GM19455 (cell line): ENCODE data around the gene NUP58.

Experiments
- ATAC-seq: cut with Tn5 transposase; IDR thresholded peaks from one replicate; pipeline ENCODE4 v1.9.1; 2021; ENCODE audit not compliant: unreplicated experiment

The NUP58 gene

GRCh38 chr13:25301347-25302113 is at the start of gene NUP58:
Gene NUP58, plus strand, starts transcription at chr13:25301625. Its CDS starts 149 bp downstream, at chr13:25301774.
- peak; percentile 97 for ATAC-seq

DNA sequence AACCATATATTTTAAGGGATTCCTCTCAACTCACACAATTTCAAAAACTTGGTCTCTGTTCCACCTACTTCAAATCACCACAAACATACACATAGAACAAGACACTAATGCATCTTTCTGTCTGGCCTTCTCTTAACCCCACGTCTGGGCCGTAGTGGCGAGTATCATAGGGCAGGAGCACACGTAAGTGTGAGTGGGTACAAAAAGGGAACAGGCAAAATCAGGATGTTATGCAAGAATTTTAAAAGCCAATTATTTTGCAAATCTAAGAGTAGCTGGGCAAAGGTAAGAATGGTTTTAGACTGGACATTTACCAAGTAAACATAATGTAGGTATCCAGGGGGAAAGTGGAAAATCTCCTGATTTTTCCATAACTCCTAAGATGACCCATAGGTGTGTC is 49.2 kb upstream of the NUP58 start:
- no peak for ATAC-seq

DNA sequence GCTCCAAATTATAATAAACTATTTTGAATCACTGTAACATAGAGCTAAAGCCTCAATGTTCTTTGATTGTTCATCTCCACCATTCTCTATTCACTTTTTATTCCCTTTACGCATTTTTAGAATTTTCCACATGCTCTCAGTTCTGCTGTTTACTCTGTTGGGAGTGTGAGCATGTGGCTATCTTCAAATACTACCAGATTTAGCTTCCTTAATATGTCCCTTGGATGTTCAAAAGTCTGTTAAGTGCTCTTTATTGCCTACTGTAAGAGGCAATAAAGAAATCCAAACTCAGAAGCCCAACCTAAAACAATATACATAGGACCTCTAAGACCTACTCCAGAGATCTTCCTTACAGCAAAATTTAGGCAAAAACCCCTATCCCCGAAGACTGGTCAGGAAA is 48.7 kb upstream of the NUP58 start:
- ATAC-seq: no peak

GRCh38 chr13:25253702-25254101 is 47.7 kb upstream of the NUP58 start:
- no peak for ATAC-seq

DNA sequence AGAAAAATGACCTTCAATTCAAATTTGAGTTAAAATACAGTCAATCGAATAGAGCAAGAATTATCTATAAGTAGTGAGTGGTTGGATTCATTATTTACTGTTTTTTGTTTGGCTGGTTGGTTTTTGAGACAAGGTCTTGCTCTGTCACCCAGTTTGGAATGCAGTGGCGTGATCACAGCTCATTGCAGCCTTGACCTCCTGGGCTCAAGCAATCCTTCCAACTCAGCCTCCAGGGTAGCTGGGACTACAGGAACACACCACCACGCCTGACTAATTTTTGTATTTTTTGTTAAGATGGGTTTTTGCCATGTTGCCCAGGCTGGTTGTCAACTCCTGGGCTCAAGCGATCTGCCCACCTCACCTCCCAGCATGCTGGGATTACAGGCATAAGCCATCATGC is 39.2 kb upstream of the NUP58 start:
- no peak for ATAC-seq

GRCh38 chr13:25266706-25267105 is 34.7 kb upstream of the NUP58 start:
- no peak for ATAC-seq

- ATAC-seq: no peak
Observed at GRCh38 chr13:25267715-25268114, 33.7 kb upstream of the NUP58 start.

DNA sequence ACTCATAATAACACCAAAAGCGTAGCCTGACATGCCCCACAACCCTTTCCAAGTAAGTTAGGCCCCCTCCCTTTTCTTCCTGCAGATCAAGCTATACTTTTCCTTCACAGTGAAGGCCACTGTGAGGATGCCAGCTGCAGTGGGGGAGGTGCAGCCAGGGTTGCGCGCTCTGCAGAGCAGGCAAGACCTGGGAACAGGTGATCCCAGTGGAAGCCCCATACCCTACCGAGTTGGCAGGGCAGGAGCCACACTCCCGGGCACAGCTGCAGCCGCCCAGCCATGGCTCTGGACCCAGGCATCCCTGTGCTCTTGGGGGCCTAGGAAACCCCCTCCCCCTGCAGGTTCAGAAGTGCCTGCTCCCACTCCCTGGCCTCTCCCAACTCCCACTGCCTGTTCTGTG is 32.9 kb upstream of the NUP58 start:
- ATAC-seq: no peak

DNA sequence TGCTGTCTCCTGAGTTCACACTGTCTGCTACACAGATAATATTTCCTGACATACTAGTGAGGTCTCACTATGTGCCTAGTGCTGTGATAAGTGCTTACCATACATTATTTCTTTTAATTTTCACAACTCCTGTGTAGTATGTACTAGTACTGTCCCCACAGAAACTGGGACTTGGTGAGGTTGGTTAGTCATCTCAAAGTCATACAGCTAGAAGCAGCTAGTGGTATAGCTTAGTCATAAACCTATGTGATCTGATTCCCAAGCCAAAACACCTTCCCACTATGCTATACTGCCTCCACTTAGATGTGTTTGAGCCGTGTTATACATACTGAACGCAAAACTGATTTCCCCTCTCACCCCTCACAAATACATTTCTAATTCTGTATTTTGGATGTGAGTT is 24.7 kb upstream of the NUP58 start:
- ATAC-seq: no peak

DNA sequence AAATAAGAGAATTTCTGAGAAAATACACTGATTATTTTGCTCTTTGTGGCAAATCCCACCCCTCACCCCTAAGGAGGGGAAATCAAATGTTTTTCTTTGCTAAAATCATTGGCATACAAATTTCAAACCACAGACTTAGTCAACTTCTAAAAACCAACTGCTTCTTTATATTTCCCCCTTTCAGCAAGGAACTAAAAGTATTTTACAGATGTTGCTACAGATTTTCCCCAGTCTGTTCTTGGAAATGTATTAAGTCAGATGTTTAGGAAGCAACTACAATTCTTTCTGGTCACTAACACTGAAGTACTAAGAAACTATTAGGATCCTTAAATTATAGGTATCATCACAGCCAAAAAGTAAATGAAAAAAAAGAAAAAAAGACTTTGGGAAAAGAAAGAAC is 21.0 kb upstream of the NUP58 start:
- ATAC-seq: no peak

- ATAC-seq: no peak
Observed at GRCh38 chr13:25281193-25281934, 20.1 kb upstream of the NUP58 start.

- no peak for ATAC-seq
Observed at GRCh38 chr13:25281935-25282332, 19.5 kb upstream of the NUP58 start.

DNA sequence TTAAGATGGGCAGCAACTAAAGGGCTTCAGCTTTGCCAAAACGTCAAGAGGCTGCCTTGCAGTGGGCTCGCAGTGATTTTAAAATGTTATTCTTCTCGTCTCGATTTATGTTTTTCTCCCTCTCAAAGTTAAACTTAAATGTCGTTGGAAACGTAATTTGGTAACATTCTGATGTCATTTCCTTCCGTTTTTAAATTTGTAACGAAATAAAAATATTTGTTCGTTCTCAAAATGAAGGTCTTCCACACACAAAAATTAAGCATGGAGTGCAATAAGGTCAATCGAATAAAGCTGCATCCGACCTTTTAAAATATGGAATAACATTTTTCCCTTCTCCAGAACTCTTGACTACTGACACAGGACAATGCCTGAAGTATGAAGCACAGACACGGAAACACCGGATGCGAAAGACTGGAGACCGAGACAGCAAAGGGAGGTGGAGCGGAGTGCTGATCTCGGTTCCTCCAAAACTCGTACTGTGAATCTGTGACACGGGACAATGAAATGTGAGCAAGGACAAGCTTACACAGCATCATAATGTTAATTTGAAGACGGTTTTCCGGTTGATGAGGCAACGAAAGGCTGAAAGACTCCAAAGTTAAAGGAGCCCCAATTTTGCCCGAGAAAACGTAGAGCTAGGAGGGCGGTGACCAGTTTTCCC is 15.0 kb upstream of the NUP58 start:
- peak; percentile 9 for ATAC-seq

- peak; percentile 96 for ATAC-seq
Observed at GRCh38 chr13:25286969-25287961, 14.2 kb upstream of the NUP58 start, which contains the start of gene MTMR6. Gene MTMR6, minus strand, starts transcription at chr13:25287488. Its CDS starts 241 bp downstream, at chr13:25287247.

- ATAC-seq: no peak
Observed at GRCh38 chr13:25288966-25289365, 12.5 kb upstream of the NUP58 start.

- no peak for ATAC-seq
Observed at GRCh38 chr13:25291691-25292090, 9.7 kb upstream of the NUP58 start.

DNA sequence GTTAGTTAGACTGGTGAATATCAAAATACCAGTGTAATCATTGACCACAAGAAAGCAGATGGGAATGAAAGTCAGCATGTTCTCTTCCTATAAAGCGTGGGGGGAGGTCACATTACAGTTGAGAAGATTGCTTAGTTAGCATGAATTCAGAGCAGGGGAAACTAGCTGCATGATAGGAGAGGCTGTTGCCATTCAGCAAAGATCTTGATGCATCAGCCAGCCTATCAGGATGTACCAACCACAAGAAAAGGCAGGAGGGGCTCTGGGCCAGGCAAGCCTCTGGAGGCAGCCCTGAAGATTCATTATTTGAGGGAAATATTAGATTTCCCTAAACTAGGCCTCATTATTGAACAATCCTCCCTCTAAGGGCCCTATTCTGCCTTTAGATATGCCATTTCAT is 9.1 kb upstream of the NUP58 start:
- no peak for ATAC-seq

GRCh38 chr13:25295228-25295627 is 6.2 kb upstream of the NUP58 start:
- no peak for ATAC-seq

- ATAC-seq: no peak
Observed at GRCh38 chr13:25295701-25296100, 5.7 kb upstream of the NUP58 start.

DNA sequence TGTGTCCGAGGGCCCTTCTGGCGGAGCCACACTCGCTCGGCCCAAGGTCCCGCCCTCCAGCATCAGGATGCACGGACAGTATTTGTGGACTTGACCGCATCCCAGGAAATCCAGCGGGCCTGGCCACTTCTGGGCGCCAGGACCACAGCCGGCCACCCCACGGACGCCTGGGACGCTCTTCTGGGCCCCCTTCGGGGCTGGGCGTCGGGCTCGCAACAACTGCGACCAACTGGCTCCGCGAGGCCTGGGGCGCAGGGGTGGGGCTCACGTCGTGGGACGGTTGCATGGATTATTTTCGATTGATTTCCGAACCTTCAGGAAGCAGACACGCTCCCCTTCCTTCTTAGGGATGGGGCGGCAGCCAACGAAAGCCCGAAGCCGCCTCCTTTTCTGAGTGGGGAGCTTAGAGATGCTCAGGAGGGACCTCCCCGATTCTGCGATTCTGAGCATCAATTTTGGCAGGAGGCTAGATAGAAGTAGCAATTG is 521 bp upstream of the NUP58 start:
- ATAC-seq: peak; percentile 20
